GM21717 (cell line): ENCODE measurements around the gene INPP5D.

Source experiments
- ATAC-seq: cut with Tn5 transposase; IDR thresholded peaks from one replicate; pipeline ENCODE4 v1.9.1; 2021; ENCODE audit warnings: mild to moderate bottlenecking, moderate library complexity; ENCODE audit not compliant: unreplicated experiment

INPP5D gene

GRCh38 chr2:233068762-233069418 lies 8.7 kb downstream of the INPP5D start:
- no peak for ATAC-seq

GRCh38 chr2:233072838-233073237 lies 12.7 kb downstream of the INPP5D start:
- ATAC-seq, result no peak

GRCh38 chr2:233074106-233074505 lies 14.0 kb downstream of the INPP5D start:
- no peak for ATAC-seq

- peak; percentile 4 for ATAC-seq
Observed at GRCh38 chr2:233075141-233075965, 15.2 kb downstream of the INPP5D start.

GRCh38 chr2:233075966-233076339 lies 15.8 kb downstream of the INPP5D start:
- ATAC-seq, result peak; percentile 54

- ATAC-seq, result no peak
Observed at GRCh38 chr2:233076749-233077148, 16.6 kb downstream of the INPP5D start.

GRCh38 chr2:233079473-233079877 lies 19.3 kb downstream of the INPP5D start:
- peak; percentile 28 for ATAC-seq

- ATAC-seq, result no peak
Observed at GRCh38 chr2:233079953-233080835, 20.1 kb downstream of the INPP5D start.

- ATAC-seq, result no peak
Observed at GRCh38 chr2:233080836-233081229, 20.7 kb downstream of the INPP5D start.

GRCh38 chr2:233081232-233081730 lies 21.1 kb downstream of the INPP5D start:
- peak; percentile 11 for ATAC-seq

GRCh38 chr2:233081731-233082221 lies 21.6 kb downstream of the INPP5D start:
- peak; percentile 9 for ATAC-seq

- ATAC-seq, result peak; percentile 38
Observed at GRCh38 chr2:233082222-233082930, 22.2 kb downstream of the INPP5D start.

- no peak for ATAC-seq
Observed at GRCh38 chr2:233082931-233083755, 23.0 kb downstream of the INPP5D start.

- ATAC-seq, result no peak
Observed at GRCh38 chr2:233083782-233084181, 23.6 kb downstream of the INPP5D start.

- no peak for ATAC-seq
Observed at GRCh38 chr2:233084488-233084887, 24.3 kb downstream of the INPP5D start.

- ATAC-seq, result no peak
Observed at GRCh38 chr2:233085037-233085838, 25.1 kb downstream of the INPP5D start.

- no peak for ATAC-seq
Observed at GRCh38 chr2:233085839-233086150, 25.7 kb downstream of the INPP5D start.

- no peak for ATAC-seq
Observed at GRCh38 chr2:233087713-233088112, 27.6 kb downstream of the INPP5D start.

GRCh38 chr2:233088972-233089345 lies 28.8 kb downstream of the INPP5D start:
- ATAC-seq, result no peak
